HG03135 (cell line): Measurements from ENCODE around the gene CDKAL1.

Experiments
- ATAC-seq: cut with Tn5 transposase; IDR thresholded peaks from one replicate; pipeline ENCODE4 v1.9.1; 2021; ENCODE audit warnings: mild to moderate bottlenecking, moderate library complexity; ENCODE audit not compliant: unreplicated experiment

CDKAL1 gene

GRCh38 chr6:21121636-21122136 is 587.4 kb downstream of the CDKAL1 start:
- no peak for ATAC-seq

DNA sequence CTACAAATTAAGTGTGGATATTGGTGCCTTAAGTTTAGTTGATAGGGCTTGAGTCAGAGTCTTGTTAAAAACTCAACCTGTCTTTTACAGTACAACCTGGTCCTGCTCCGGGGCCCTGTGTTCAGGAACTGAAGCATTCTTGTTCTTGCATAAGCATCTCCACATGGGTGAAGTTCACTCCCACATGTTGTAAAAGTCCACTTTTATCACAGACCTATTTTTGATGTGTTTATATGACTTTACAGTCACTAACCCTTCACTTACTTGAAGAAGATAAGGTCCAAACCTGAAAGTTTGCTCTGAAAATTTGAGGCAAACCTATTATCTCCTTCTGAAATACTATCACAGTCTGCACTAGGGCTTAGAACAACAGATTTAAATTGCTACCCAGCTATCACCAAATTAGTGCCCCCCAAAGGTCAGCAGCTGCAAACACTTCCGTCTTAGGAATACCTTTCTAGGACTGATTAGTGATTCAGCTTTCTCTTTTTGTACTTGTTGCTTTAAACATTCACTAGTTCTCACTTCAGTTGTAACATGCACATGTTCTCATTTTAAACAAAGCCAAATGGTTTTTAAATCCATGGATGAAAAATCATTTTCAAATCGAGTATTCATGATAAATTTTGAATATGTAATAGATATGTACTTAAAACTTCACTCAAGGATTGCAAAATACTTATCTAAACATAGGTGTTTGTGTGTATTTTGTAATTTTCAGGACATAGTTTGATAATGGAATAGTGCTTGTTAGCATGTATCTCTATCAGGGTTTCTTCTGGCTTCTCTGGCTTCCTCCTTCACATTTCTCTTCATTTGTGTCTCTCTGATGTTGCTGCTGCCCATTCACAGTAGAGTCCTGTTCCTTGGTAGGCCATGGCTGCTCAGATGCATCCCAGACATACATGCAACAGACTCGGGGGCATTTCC is 589.5 kb downstream of the CDKAL1 start:
- no peak for ATAC-seq

DNA sequence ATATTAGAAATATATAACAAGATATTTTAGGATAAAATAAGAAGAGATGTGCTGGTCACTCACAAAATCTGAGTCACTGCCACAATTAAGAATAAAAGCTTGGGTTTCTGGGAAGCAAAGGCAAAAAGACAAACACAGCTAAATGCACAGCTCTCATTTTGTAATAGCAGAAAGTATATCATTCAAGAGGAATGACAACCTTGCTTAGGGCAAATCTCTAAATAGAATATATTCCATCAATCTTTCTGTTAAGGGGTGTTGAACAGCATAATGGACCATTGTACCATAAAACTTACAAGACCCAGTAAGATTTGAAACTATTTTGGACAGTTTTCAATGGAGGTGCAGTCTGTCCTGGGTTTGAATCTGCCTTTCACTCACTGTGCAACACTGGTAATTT is 594.3 kb downstream of the CDKAL1 start:
- ATAC-seq = no peak

DNA sequence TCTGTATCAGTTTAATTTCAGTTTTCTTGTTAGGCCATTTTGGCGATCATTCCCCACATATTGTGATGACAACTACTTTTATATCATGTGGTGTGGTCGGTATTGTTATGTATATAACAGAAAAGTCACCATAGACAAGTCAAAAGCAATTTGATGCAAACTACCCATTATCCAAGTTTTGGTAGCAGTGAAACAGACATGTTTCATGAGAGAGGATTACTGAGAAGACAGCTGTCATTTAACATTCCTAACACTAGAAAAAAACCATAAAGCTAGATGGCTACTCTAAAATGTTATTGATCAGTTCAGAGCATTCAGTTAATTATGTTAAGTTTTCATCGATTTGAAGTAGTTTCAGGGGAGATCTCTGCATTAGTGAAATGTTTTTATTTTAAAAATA is 597.1 kb downstream of the CDKAL1 start:
- ATAC-seq = no peak

DNA sequence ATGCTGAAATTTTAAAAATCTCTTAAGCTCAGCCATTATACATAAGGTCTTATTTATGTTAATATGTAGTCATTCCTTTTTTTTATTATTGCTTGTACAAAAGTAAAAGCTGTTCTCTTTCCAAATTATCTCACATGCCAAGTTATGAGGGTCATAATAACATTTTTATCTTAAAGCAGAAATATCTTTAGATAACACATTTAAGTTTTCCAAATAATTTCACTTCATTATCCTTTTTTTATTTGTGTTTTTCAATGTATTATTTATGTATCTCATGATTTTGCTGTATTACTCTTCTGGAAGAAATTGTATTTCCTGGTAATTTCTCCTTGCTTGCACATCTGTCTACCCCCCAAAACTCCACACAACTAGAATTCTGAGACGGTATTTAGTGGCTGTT is 598.2 kb downstream of the CDKAL1 start:
- ATAC-seq = no peak

GRCh38 chr6:21132856-21133838 is 598.9 kb downstream of the CDKAL1 start:
- ATAC-seq = no peak

GRCh38 chr6:21133901-21134300 is 599.6 kb downstream of the CDKAL1 start:
- no peak for ATAC-seq

DNA sequence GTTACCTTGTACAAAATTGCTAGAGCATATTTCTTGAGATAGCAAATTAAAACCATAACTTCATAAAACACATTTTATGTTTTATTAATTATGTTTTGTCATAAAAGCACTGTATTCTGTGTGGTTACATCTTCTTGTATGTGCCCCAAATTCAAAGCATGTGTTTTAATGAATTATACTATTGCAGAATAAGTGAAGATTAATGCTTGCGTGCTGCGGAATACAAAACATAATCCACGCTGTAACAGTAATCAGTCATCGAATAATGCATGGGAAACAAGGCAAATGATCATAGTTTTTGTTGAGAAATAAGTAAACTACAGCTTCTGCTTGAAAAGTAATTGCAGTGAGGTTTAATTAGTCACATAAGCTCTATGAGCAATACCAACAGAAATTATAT is 600.1 kb downstream of the CDKAL1 start:
- ATAC-seq = no peak

- no peak for ATAC-seq
Observed at GRCh38 chr6:21135484-21136013, 601.3 kb downstream of the CDKAL1 start.

- ATAC-seq = no peak
Observed at GRCh38 chr6:21137700-21138335, 603.6 kb downstream of the CDKAL1 start.

DNA sequence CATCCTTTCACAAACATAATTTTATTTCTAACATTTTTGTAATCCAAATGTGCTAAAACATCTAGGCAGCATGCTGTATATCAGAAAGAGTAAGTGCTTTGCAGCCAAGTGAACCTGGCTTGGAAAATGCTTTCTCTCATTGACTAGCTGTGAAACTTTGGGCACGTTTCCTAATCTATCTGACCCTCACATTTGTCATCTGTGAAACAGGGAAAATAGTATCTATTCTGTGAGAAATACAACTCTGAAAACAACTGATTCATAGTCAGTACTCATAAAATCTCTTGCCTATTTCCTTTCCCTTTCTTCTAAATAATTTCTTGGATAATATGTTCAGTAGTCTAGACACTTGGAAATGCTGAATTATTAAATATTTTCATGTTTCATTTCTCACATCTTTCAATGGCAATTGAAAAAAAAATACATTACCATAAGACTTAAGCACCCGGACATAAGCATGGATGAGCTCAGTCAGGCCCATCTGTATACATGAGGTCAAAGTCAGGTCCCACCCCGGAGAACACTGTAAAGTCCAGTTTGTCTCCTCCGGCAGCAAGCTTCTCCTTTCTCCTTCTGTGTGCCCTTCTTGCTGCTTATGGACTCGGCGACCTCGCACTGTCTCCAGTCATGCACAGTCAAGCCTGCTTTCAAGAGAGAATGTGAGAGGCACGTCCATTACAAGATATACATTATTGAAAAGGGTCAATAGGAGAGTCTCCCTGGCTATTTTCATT is 604.2 kb downstream of the CDKAL1 start:
- no peak for ATAC-seq

DNA sequence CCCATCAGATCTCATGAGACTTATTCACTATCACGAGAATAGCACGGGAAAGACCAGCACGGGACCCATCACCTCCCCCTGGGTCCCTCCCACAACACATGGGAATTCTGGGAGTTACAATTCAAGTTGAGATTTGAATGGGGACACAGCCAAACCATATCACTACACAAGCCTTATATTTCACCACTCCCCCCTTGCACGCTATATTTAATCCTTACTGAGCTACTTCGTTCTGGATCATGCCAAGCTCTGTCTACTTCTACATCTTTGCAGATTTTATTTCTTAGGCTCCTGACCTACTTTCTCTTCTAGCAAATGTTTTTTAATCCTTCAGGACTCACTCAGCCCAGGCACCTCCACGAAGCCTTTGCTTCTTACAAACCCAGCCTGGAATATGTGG is 606.7 kb downstream of the CDKAL1 start:
- no peak for ATAC-seq

DNA sequence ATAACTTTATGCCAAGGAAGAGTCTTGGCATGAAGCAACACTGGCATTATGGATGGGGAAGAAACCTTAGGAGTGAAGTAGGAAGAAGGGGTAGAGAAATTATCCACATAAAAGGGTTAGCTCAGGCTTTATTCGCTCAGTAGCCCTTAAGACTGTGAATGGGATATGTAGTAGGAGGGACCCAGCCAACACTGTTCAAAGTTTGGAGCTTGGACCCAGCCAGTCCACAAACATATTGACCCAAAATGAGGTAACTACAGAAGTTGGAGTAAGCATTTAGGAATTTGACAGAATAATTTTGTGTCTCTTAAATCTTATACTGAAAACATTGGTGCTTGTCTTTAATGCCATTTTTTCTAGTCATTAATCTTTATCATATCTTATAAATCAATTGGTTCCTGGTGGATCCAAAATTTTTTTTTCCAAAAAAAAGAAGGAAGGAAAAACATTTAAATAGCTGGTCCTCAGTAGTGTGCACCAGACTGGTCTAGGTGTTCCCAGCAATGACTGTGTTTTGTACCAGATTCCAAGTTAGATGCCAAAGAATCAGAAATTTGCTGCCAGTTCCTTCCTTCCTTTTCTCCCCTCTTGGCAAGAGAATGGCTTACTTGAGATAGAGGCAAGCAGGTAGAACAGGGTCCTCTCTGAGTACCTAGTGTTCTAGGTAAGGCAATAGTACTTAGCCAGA is 607.5 kb downstream of the CDKAL1 start:
- no peak for ATAC-seq

- ATAC-seq = no peak
Observed at GRCh38 chr6:21142741-21143140, 608.5 kb downstream of the CDKAL1 start.

DNA sequence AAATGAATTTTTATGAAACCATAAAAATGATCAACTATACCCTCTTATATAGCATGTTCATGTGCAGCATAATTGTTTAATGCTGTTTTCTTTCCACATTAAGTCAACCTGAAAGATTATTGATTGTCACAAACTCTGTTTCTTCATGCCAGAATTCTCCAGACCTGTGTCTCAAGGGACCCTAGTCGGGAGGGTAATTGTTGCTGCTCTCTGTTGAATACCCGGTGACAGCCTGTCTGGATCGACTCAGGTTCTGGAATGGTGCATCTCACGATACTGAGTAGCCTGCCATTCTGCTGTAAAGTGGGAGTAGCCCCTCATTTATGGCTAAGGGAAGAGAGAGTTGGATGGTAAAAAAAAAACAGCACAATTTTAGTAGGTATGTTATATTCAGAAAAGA is 609.4 kb downstream of the CDKAL1 start:
- ATAC-seq = no peak

- ATAC-seq = no peak
Observed at GRCh38 chr6:21144928-21145327, 610.7 kb downstream of the CDKAL1 start.

DNA sequence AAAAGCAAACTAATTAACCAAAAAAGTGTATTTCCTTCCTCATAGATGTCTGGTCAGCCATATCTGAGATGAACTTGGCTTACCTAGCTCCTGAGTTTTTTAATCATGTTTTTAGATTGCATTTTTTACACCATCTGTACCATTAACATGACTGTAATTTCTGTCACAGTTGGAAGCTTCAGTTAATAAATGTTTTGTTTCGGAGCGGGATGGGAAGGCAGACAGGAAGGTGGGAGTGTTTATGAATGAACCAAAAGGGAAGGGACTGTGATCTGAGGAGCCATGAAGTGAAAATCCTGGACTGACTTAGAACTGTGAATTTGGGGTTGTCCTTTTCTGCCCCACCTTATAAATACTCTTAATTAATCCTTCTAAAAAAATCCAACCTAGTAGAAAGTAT is 613.7 kb downstream of the CDKAL1 start:
- no peak for ATAC-seq

DNA sequence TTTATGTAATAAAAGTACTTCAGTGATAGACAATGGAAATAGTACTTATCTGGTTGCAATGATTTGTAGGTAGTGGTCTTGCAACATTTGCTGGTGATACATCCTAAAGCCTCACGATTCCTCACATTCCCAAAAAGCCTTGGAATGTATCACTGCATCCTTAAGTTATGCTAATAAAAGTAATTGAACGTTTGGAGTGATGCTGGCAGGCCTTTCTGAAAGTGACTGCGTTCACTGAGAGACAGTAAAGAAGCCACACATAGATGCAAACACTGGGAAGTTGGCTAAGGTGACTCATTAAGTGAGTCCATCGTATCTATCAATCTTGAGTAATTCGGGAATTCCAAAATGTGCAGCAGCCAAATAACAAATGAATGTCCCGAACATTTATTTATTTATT is 615.2 kb downstream of the CDKAL1 start:
- ATAC-seq = no peak

DNA sequence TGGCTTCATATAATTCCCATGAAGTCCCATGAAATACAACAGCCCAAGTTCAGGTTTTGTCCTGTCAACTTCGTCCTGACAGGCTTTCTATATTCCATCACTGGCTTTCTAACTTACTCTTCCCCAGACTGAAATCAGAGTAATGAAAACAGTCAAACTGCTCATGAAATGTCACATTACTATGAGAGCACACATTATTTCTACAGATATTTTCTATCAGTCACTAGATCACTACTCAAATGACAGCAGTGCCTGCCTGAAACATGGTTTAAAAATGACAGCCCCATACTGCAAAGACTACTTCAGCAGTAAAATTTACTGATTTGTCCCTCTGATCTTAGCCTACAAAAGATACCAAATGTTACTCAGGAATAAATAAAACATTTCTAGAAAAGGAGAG is 616.4 kb downstream of the CDKAL1 start:
- ATAC-seq = no peak
